GM11168 (cell line): ENCODE data around the gene SH3GL2.

Source experiments
- in situ Hi-C: fragments of 300-500 bp; cut with MboI; formaldehyde crosslinking; loops from one replicate; pipeline ENCODE4 v1.12.0; 2022; ENCODE audit warnings: low sequenced_read_pairs; ENCODE audit not compliant: unreplicated experiment

Gene SH3GL2

GRCh38 chr9:17648516-17648915, 69.7 kb downstream of the SH3GL2 start:
- in situ Hi-C loops: no loop called here

- in situ Hi-C loops: no loop called here
These were observed 72.9 kb downstream of the SH3GL2 start for GRCh38 chr9:17651725-17652124.

GRCh38 chr9:17653947-17654465, 75.1 kb downstream of the SH3GL2 start:
- in situ Hi-C loops: no loop called here

GRCh38 chr9:17656889-17657288, 78.0 kb downstream of the SH3GL2 start:
- in situ Hi-C loops: no loop called here

GRCh38 chr9:17658237-17658636, 79.4 kb downstream of the SH3GL2 start:
- in situ Hi-C loops: no loop called here

- in situ Hi-C loops: no loop called here
These were observed 81.3 kb downstream of the SH3GL2 start for GRCh38 chr9:17660158-17660557.

- in situ Hi-C loops: no loop called here
These were observed 86.6 kb downstream of the SH3GL2 start for GRCh38 chr9:17665450-17665849.

GRCh38 chr9:17669206-17669605, 90.3 kb downstream of the SH3GL2 start:
- in situ Hi-C loops: no loop called here

- in situ Hi-C loops: no loop called here
These were observed 103.8 kb downstream of the SH3GL2 start for GRCh38 chr9:17682684-17683083.

GRCh38 chr9:17688834-17689233, 110.0 kb downstream of the SH3GL2 start:
- in situ Hi-C loops: no loop called here

- in situ Hi-C loops: no loop called here
These were observed 115.5 kb downstream of the SH3GL2 start for GRCh38 chr9:17694336-17694735.

- in situ Hi-C loops: no loop called here
These were observed 116.6 kb downstream of the SH3GL2 start for GRCh38 chr9:17695482-17695881.

GRCh38 chr9:17699615-17700330, 120.9 kb downstream of the SH3GL2 start:
- in situ Hi-C loops: no loop called here

GRCh38 chr9:17706347-17706746, 127.5 kb downstream of the SH3GL2 start:
- in situ Hi-C loops: no loop called here

GRCh38 chr9:17719053-17719452, 140.2 kb downstream of the SH3GL2 start:
- in situ Hi-C loops: no loop called here

GRCh38 chr9:17721954-17722353, 143.1 kb downstream of the SH3GL2 start:
- in situ Hi-C loops: no loop called here

- in situ Hi-C loops: no loop called here
These were observed 144.8 kb downstream of the SH3GL2 start for GRCh38 chr9:17723656-17724055.

GRCh38 chr9:17725399-17726010, 146.6 kb downstream of the SH3GL2 start:
- in situ Hi-C loops: no loop called here

- in situ Hi-C loops: no loop called here
These were observed 147.4 kb downstream of the SH3GL2 start for GRCh38 chr9:17726298-17726697.

- in situ Hi-C loops: no loop called here
These were observed 152.0 kb downstream of the SH3GL2 start for GRCh38 chr9:17730899-17731298.

GRCh38 chr9:17731308-17731707, 152.4 kb downstream of the SH3GL2 start:
- in situ Hi-C loops: no loop called here

GRCh38 chr9:17734674-17735073, 155.8 kb downstream of the SH3GL2 start:
- in situ Hi-C loops: no loop called here
